Kidney (tissue), 14 donors: ENCODE measurements around the gene CADPS. TPM values are rescaled to one million over a fixed set of nuclear protein-coding genes. Genes with fewer than 3 reads are reported as not detected.

Source experiments
- DNase-seq, 5 donors: peaks; one replicate each; pipeline ENCODE4 v3.0.0-alpha.2; 2013 to 2020
- FAIRE-seq: peaks from 2 replicates; lab custom pipeline; 2012; peaks lifted over from hg19 to GRCh38; lab: Jason Lieb, UNC
- H3K27ac ChIP-seq, 2 donors: one replicate each; pipeline ENCODE4 v1.7.0; 2013; ENCODE audit warnings: low read depth in 2 of 2, low read length in 2 of 2, inconsistent platforms in 1 of 2
- H3K27me3 ChIP-seq: one replicate; pipeline ENCODE4 v1.7.1; 2013; ENCODE audit warnings: low read length, inconsistent platforms; ENCODE audit not compliant: control insufficient read depth, insufficient read depth
- H3K36me3 ChIP-seq, 3 donors: one replicate each; pipeline versions ENCODE4 v1.7.0 to v1.7.1; 2013; ENCODE audit warnings: low read length in 3 of 3, control low read depth in 1 of 3, inconsistent platforms in 1 of 3; ENCODE audit not compliant: insufficient read depth in 3 of 3, control insufficient read depth in 2 of 3
- H3K4me1 ChIP-seq, 3 donors: one replicate each; pipeline versions ENCODE4 v1.7.0 to v1.7.1; 2013; ENCODE audit warnings: low read length in 3 of 3, inconsistent platforms in 1 of 3, low read depth in 1 of 3; ENCODE audit not compliant: control insufficient read depth in 2 of 3, insufficient read depth in 2 of 3
- H3K4me3 ChIP-seq, 3 donors: one replicate each; pipeline versions ENCODE4 v1.7.0 to v1.8.1; 2013; ENCODE audit warnings: low read length in 3 of 3, control low read depth in 1 of 3, inconsistent platforms in 1 of 3
- H3K9ac ChIP-seq, 3 donors: one replicate each; pipeline versions ENCODE4 v1.7.0 to v1.7.1; 2013; ENCODE audit warnings: low read length in 3 of 3, control low read depth in 1 of 3, inconsistent platforms in 1 of 3
- H3K9me3 ChIP-seq, 3 donors: one replicate each; pipeline versions ENCODE4 v1.7.0 to v1.7.1; 2013; ENCODE audit warnings: low read length in 3 of 3, control low read depth in 1 of 3, inconsistent platforms in 1 of 3; ENCODE audit not compliant: control insufficient read depth in 2 of 3, insufficient read depth in 1 of 3
- intact Hi-C: fragments of 100-400 bp; cut with DNase I; formaldehyde crosslinking; loops from one replicate; pipeline ENCODE4 v1.11.1; 2022
- polyA plus RNA-seq: library from polyadenylated mRNA; stranded (reverse); fragments of 350-450 nt; fragmentation: Illumina TruSeq; extraction: RNeasy Lipid Tissue Mini Kit (QIAGEN cat#74804); gene quantifications from one replicate; pipeline ENCODE4 v1.2.3, GENCODE V29; 2014; ENCODE audit warnings: low read depth, low replicate concordance; ENCODE audit not compliant: insufficient read depth
- total RNA-seq: library from RNA; stranded (reverse); fragmentation: NEBNext Ultra II Directional; extraction: Animal tissue kit (Norgen Biotek cat#: 25700); gene quantifications from one replicate; pipeline ENCODE4 v1.2.1, GENCODE V29; 2021
- TF ChIP-seq, protein P1 (sequence below): IDR thresholded peaks from 3 replicates; pipeline ENCODE4 v1.5.1; 2012; ENCODE audit warnings: mild to moderate bottlenecking, moderate library complexity, borderline replicate concordance; ENCODE audit not compliant: insufficient read depth; ENCODE audit errors: extremely low read depth
- donor health status: control.
- donor health status: control.
- donor health status: control.
- donor health status: control.
- donor health status: control.
- donor health status: DM: yes; HTN: yes; CAD: no.
- donor health status: Normal renal cell carcinoma (clear cell type).

The CADPS gene
- total and polyA plus RNA-seq, 2 donors from 2014 or later, result 0.98 TPM; not detected in 1

DNA sequence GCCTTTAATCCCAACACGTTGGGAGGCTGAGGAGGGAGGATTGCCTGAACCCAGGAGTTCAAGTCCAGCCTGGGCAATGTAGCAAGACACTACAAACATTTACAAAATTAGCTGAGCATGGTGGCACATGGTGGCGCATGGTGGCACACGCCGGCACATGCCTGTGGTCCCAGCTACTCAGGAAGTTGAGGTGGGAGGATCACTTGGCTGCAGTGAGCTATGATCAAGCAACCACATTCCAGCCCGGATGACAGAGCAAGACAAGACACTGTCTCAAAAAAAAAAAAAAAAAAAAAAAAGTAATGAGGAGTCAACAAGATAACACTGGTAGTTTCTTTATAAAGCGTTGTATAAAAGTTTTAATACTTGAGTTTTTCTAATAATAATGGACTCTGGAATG is 511.9 kb downstream of the CADPS start:
- Histone ChIP-seq H3K9me3 (no peaks in the 10 kb centered on the region), H3K27ac (no peak overlapping the region), H3K36me3 (no peaks in the 10 kb centered on the region), H3K4me3 (no peak overlapping the region), H3K4me1 (no peaks in the 10 kb centered on the region), H3K9ac (no peak overlapping the region), H3K27me3 (peaks cover 36% of the 10 kb centered on the region)
- TF ChIP-seq, protein P1, sequence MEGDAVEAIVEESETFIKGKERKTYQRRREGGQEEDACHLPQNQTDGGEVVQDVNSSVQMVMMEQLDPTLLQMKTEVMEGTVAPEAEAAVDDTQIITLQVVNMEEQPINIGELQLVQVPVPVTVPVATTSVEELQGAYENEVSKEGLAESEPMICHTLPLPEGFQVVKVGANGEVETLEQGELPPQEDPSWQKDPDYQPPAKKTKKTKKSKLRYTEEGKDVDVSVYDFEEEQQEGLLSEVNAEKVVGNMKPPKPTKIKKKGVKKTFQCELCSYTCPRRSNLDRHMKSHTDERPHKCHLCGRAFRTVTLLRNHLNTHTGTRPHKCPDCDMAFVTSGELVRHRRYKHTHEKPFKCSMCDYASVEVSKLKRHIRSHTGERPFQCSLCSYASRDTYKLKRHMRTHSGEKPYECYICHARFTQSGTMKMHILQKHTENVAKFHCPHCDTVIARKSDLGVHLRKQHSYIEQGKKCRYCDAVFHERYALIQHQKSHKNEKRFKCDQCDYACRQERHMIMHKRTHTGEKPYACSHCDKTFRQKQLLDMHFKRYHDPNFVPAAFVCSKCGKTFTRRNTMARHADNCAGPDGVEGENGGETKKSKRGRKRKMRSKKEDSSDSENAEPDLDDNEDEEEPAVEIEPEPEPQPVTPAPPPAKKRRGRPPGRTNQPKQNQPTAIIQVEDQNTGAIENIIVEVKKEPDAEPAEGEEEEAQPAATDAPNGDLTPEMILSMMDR, result no peak
- intact Hi-C loops, result no loop called here
- FAIRE-seq (no peak), DNase-seq (no peak)

DNA sequence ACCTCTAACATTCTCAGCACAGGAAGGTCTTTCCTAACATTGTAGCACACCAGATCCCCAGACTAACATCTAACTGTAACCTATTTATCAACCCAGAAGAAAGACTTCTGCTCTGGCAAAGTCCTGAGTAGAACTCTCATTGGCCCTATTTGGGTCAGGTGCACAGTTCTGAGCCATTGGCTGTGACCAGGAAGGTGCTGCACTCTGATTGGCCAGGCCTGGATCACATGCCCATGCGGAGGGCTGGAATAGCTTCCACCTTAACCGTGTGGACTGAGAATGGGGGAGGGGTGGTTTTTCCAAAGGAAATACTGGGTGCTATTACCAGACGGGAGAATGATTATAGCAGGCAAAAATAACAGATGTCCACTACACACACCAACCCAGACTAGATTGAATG is 513.4 kb downstream of the CADPS start:
- no peak for FAIRE-seq
- no peaks in the 10 kb centered on the region for H3K36me3 ChIP-seq
- no peak overlapping the region for H3K9ac ChIP-seq
- no peaks in the 10 kb centered on the region for H3K4me1 ChIP-seq
- no peak overlapping the region for H3K27ac ChIP-seq
- no peak overlapping the region for H3K4me3 ChIP-seq
- no peak for DNase-seq
- intact Hi-C loops, result no loop called here
- no peaks in the 10 kb centered on the region for H3K9me3 ChIP-seq
- peaks cover 23% of the 10 kb centered on the region for H3K27me3 ChIP-seq
- TF ChIP-seq, protein P1, result no peak

DNA sequence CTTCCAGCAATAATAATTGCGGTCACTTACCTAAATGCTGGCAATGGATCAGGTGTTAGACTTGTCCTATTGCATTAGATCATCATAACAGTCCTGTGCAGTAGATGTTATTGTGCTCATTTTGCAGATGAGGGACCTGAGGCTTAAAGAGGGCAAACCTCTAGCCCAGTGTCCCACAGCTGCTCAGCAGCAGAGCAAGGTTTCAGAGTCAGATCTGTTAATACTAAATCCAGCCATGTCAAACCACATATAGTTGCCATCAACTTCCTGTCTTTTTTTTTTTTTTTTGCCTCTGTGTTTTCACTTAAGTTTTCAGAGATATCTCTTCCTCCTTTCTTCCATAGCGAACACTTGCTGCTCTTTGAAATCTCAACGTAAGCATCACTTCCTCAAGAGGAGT is 514.0 kb downstream of the CADPS start:
- FAIRE-seq (no peak), DNase-seq (no peak)
- no peak overlapping the region for H3K9ac ChIP-seq
- H3K9me3 ChIP-seq, result no peaks in the 10 kb centered on the region
- peaks cover 19% of the 10 kb centered on the region for H3K27me3 ChIP-seq
- H3K27ac ChIP-seq, result no peak overlapping the region
- TF ChIP-seq, protein P1, result no peak
- intact Hi-C loops, result no loop called here
- no peaks in the 10 kb centered on the region for H3K36me3 ChIP-seq
- no peak overlapping the region for H3K4me3 ChIP-seq
- H3K4me1 ChIP-seq, result no peaks in the 10 kb centered on the region

DNA sequence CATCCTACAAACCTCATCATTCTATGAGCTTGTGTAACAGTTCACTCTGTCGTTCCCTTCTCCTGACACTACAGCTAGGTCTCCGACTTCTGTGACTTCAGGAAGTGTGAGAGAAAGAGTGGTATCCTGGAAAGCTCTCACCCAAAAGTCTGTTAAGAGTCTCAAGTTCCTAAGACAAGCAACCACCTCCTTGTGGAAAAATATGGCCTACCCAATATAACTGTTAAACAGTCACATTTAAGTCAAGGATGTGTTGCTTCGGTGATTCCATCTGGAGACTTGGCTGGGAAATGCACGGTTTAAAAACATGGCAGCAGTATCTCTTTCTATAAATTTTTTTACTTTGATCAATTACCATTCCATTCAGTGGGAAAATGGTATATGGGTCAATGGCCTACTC is 515.7 kb downstream of the CADPS start:
- Histone ChIP-seq H3K9ac (no peak overlapping the region), H3K9me3 (no peaks in the 10 kb centered on the region), H3K27ac (no peak overlapping the region), H3K27me3 (peaks cover 7% of the 10 kb centered on the region), H3K4me3 (no peak overlapping the region), H3K4me1 (no peaks in the 10 kb centered on the region), H3K36me3 (no peaks in the 10 kb centered on the region)
- FAIRE-seq, result no peak
- intact Hi-C loops, result no loop called here
- no peak for DNase-seq
- TF ChIP-seq, protein P1, result no peak
